AG08395 (cell line): Measurements from ENCODE around the gene MICALL2.
"Not testable (repeated sequence)": the region's sequence is repeated elsewhere in the genome, so short reads cannot be mapped to it uniquely, and the experiment has no call there.

Experiments used
- DNase-seq: peaks from one replicate; pipeline ENCODE4 v3.0.0; 2012; ENCODE audit warnings: mixed read lengths, low spot score

The MICALL2 gene

DNA sequence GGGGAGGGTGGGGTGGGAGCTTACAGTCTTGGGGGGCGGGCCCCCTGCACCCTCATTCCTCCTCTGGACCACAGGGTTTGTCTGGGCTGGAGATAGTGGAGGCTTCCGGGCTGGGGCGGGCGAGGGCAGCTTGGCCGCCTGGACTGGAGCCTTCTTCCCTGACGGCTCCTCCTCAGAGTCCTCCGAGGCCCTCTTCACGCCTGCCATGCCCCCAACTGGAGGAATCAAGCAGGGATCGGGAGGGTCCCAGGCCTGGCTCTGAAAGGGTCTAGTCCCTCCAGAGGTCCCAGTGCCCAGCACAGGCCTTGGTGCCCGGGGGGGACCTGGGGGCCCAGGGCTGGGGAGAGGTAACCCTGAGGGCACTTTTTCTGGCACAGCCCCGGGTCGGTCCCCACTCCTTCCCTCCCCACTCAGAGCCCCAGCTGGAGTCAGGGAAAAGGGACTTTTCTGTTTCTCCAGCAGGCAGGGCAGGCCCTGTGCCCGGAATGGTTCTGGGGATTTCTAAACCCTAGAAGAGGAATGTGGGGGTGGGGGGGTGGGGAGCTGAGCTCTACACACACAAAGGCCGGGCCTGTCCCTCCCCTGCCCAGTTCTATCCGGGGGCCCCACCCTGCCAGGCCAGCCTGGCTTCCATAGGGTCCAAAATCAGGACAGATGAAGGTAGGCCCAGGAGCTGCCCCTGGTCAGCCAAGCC, 11.6 kb downstream of the MICALL2 start:
- DNase-seq: peak; percentile 51

DNA sequence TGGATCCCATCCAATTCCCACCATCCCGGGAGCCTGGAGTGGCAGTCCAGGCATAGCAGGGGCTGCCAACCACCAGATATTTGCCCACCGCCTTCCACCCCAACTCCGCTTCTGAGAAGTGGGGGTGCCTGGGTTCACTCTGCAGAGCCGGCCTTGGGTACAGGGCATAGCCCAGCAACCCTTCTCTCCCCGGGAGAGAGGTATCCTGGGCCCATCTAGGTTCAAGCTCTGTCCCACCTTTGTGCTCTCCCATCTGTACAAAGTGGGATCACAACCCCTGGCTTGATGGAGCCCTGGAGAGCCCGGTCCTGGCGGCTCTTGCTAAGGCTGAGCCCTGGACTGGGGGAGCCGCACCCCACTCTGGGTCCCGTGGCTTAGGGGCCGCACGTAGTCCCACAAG, 12.2 kb downstream of the MICALL2 start:
- no peak for DNase-seq

DNA sequence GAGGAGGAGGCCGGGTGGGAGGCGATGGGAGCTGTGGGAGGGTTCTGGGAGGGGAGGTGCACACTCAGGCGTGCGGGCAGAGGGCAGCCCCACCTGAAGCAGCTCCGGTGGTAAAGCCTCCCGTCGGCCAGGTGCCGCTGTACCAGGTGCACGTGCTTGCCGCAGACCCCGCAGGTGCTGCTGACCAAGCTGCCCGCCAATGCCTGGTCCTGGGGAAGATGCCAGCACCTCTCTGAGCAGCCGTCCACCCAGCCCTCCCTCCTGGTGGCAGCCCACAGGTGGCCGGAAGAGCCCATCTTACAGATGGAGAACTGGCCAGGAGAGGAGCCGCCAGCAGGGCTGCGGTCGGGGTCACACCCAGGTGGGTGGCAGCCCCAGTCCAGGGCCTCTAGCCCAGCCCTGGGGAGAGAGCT, 12.6 kb downstream of the MICALL2 start:
- DNase-seq: no peak

DNA sequence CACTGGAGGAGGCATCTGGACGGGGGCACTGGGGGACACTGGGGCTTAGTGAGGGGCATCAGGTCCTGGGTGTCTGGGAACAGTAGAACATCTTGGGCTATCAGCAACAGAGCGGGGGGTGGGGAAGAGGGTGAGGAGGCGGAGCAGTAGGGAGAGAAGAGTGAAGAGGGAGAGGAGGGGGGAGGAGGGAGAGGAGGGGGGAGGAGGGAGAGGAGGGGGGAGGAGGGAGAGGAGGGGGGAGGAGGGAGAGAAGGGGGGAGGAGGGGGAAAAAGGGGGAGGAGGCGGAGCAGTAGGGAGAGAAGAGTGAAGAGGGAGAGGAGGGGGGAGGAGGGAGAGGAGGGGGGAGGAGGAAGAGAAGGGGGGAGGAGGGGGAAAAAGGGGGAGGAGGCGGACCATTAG, 13.2 kb downstream of the MICALL2 start:
- not testable (repeated sequence) for DNase-seq

DNA sequence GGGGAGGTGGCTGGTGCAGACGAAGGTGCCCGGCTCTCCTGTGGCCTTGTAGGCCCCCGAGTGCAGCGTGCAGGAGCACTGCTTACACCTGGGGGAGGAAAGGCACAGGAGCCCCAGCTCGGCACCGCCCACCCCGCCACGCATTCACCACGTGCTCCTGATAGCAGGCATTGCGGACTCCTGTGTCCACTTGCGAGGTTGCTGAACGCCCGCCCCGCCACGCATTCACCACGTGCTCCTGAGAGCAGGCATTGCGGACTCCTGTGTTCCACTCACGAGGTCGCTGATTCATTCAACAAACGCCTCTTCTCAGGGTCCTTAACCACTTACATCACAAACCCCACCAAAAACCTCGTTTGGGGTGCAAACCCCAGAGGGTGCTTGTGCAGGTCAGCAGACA, 13.9 kb downstream of the MICALL2 start:
- no peak for DNase-seq

DNA sequence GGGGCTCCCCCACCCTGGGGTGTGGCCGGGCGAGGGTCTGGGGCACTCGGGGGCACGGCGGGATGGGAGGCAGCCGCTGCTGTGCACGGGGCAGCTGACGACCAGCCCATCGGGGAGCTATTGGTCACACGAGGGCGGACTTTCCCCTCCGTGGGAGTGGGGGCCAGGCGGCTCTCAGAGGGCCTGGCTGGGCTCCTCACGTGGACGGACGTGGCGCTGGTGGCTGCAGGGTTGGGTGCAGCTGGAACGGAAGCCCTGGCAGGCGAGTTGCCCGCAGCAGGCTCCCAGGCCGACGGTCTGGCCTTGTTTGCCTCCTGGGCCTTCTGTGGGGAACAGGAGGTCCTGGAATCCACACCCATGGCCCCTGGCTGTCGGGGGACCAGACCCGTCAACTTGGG, 14.3 kb downstream of the MICALL2 start:
- no peak for DNase-seq

DNA sequence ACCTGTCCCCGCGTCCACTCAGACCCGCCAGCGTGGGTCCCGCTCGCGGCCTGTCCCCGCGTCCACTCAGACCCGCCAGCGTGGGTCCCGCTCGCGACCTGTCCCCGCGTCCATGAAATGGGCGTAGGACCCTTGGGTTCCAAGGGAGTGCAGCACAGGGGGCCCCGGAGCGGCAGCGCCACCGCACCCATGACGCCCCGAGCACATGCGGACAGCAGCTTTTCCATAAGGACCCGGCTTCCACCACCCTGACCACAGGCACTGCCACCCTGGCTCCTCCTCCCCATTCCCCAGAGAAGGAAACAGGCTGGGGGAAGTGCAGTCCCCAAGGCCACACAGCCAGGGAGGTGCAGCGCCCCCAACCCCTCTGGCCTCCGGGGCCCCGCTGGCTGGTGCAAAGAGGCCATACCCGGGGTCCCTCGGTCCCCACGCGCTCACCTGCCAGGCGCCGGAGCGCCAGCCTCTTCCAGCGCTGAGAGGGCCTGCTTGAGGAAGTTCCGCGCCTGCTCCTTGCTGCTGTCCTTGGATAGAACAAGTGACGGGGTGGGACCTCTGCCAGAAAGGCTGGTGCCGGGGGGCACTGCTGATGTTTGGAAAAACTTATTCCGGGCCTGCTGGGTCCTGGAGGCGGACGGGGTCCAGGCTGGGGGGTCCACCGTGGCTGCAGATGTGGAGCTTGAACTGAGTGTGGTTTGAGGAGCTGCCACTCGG, 14.9 kb downstream of the MICALL2 start:
- DNase-seq: no peak

- not testable (repeated sequence) for DNase-seq
These were observed 15.6 kb downstream of the MICALL2 start for GRCh38 chr7:1443587-1444200.

DNA sequence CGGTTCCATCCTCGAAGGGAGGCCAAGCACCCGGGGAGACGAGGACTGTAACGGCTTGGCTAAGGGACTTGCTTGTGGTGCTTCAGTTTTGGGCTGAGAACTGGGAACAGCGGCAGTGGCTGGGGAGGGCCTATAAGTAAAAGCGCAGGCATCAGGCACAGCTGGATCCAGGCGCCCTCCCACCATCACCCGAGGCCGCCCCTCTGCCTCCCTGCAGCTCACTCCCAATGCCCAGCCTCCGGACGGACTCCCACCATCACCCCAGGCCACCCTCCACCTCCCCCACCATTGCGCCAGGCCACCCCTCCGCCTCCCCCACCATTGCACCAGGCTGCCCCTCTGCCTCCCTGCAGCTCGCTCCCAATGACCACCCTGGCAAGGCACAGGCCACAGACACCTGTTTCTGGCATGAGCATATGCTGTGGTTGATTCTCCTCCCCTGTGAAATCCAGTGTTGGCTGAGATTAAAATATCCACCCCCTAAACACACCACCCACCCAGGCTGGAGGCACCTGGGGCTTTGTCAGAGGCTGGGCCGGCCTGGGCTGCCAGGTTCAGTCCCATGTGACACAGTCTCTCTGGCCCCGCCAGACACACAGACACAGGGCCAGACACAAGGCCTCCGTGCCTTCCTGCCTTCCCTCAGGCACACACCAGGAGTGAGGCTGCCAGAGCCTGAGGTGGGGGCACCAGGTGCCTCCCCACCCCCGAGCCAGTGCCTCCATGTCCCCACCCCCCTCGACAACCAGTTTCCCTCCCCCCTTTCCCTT, 16.7 kb downstream of the MICALL2 start:
- DNase-seq: no peak

GRCh38 chr7:1441615-1442354, 17.5 kb downstream of the MICALL2 start:
- no peak for DNase-seq

DNA sequence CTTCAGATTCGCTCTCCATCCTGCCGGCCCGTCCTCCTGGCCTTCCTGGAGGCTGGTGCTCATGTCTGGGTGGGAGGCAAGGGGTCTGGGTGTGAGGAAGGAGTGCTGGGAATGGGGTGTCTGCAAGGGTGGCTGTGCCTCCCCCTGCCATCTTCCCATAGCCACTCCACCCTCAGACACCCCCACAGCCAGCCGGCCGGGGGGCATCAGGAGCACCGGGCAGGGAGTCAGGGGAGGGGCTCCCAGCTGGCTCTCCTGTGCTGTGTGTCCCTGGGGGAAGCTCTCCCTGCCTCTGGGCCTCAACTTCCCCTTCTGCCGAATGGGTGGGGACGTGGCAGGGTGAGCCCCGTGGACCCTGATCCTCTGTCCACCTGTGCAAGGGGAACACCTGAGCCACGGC, 18.6 kb downstream of the MICALL2 start:
- no peak for DNase-seq

GRCh38 chr7:1439373-1440363, 19.6 kb downstream of the MICALL2 start:
- no peak for DNase-seq

- no peak for DNase-seq
These were observed 20.4 kb downstream of the MICALL2 start for GRCh38 chr7:1438821-1439220.

- no peak for DNase-seq
These were observed 21.1 kb downstream of the MICALL2 start for GRCh38 chr7:1438208-1438607.

DNA sequence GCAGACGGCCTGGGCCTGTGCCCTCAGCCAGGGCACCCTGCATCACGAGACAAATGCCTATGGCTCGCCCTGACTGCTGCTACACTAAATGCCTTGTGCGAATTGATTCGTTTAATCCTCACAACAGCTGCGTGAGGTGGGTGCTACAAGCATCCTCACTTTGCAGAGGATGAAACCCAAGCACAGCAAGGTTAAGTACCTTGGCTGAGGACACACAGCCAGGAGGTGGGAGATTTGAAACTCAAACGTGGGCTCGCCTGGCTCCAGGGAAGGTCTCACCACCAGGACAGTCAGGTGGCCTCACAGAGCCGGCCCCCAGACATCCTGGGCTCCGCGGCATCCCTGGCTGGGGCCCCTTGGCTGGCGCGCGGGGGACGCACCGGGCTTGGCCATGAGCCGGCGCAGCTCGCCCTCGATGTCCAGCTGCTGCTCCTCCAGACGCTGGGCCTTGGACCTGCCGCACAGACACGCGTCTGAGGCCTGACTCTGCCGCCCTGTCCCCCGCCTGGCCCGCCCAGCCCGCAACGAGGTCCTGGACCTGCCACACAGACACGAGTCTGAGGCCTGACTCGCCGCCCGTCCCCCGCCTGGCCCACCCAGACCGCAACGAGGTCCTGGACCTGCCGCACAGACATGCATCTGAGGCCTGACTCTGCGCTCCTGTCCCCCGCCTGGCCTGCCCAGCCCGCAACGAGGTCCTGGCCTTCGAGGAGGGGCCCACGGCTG, 22.0 kb downstream of the MICALL2 start:
- no peak for DNase-seq

DNA sequence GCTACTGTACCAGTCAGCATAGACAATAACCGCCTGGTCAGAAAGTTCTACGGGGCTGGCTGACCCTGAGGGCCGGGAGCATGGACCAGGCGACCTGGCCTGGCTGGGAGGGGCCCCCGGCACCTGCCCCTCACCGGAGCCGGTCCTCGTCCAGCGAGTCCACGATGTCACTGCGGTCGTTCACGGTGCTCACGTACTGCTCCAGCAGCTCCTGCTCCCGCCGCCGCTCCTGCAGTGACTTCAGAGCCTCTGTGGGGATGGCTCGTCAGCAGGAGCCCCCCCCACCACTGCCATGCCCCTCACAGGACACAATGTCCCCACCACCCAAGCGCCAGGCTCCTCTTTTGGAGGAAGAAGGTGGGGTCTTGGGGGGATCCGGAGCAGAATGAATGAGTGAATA, 22.7 kb downstream of the MICALL2 start:
- no peak for DNase-seq

DNA sequence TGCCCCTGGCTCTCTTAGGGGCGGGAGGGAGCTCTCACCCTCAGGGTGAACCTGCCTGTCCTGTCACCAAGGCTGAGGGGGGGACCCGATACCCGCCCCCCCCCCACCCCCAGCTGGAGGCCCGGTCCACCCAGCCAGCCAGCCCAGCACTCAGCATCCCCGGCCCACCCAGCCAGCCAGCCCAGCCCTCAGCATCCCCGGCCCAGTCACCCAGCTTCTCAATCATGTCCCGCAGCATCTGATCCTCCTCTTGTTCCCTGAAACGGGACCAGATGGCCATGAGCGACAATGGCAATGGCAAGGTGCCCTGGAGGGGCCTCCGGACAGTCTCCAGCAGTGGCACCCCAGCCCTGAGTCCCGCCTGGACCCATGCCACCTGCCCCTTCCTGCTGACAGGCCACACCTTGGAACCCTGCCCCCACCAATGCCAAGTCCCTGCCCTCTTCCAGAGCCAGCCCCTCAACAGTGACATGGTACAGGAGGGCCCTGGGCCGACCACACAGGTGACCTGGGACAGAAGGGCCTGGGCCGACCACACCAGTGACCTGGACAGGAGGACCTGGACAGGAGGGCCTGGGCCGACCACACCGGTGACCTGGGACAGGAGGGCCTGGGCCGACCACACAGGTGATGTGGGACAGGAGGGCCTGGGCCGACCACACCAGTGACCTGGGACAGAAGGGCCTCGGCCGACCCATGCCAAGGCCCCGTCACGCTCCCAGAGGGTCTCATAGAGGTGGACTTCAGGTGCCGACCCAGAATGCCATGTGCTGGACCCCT, 24.2 kb downstream of the MICALL2 start:
- no peak for DNase-seq

DNA sequence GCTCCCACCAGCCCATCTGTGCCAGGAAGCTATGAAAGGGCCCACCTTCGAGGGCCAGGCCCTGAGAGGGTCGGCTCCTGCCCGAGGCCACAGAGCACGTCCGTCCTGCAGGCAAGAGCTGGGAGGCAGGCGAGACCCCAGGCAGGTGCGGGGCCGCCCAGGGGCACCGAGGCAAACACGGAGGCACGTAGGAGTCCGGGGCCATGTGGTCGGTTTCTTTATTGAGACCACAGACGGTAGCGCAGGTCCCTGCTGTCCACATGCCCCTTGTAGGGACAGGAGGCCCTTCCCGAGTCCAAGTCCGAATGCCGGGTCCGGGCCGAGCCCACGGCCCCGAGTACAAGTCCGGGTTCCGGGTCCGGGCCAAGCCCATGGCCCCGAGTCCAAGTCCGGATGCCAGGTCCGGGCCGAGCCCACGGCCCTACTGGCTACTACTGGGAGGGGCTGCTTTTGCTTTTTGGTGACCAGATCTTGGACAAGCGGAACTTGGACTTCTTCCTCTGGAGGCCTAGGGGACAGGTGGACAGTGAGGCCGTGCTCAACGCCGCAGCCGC, 25.0 kb downstream of the MICALL2 start:
- no peak for DNase-seq
